GM19372 (cell line): ENCODE measurements around the gene GALM.
"Not testable (repeated sequence)": the region's sequence is repeated elsewhere in the genome, so short reads cannot be mapped to it uniquely, and the experiment has no call there.

Experiments used
- ATAC-seq: cut with Tn5 transposase; IDR thresholded peaks from one replicate; pipeline ENCODE4 v1.9.1; 2021; ENCODE audit warnings: mild to moderate bottlenecking, low read depth, moderate library complexity; ENCODE audit not compliant: unreplicated experiment

The GALM gene

GRCh38 chr2:38676681-38677080 lies 10.8 kb downstream of the GALM start:
- no peak for ATAC-seq

DNA sequence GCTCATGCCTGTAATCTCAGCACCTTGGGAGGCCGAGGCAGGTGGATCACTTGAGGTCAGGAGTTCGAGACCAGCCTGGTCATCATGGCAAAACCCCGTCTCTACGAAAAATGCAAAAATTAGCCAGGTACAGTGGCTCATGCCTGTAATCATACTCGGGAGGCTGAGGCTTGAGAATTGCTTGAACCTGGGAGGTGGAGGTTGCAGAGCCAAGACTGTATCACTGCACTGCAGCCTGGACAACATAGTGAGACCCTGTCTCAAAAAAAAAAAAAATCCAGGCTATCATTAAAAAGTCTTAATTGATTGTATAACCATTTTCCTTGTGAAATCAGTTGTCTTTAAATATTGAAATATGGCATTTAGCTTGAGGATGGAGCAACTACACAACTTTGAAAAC lies 15.0 kb downstream of the GALM start:
- not testable (repeated sequence) for ATAC-seq

- no peak for ATAC-seq
Measured at GRCh38 chr2:38682008-38682575, 16.2 kb downstream of the GALM start.

DNA sequence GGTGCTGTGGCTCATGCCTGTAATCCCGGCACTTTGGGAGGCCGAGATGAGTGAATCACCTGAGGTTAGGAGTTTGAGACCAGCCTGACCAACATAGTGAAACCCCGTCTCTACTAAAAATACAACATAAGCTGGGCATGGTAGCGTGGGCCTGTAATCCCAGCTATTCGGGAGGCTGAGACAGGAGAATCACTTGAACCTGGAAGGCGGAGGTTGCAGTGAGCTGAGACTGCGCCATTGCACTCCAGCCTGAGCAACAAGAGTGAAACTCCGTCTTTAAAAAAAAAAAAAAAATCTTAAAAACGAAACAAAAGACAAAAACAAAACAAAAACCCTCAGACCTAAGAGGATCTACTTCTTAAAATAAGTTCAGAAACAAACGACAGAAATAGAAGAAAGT lies 16.7 kb downstream of the GALM start:
- ATAC-seq = not testable (repeated sequence)

DNA sequence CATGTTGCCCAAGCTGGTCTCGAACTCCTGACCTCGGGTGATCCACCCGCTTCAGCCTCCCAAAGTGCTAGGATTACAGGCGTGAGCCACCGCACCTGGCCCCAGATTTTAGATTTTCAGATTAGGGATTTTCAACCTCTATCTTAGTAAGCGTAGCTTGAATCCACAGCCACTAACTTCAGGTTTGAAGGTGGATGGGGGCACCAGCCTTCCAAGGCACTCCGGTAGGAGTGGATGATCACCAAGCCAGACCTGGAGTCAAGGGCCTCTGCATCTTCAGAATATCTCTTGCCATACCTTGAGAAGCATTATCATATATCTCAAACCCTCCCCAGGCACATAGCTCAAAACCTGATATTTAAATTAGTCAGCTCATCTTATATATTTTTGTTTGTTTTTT lies 17.9 kb downstream of the GALM start:
- no peak for ATAC-seq

DNA sequence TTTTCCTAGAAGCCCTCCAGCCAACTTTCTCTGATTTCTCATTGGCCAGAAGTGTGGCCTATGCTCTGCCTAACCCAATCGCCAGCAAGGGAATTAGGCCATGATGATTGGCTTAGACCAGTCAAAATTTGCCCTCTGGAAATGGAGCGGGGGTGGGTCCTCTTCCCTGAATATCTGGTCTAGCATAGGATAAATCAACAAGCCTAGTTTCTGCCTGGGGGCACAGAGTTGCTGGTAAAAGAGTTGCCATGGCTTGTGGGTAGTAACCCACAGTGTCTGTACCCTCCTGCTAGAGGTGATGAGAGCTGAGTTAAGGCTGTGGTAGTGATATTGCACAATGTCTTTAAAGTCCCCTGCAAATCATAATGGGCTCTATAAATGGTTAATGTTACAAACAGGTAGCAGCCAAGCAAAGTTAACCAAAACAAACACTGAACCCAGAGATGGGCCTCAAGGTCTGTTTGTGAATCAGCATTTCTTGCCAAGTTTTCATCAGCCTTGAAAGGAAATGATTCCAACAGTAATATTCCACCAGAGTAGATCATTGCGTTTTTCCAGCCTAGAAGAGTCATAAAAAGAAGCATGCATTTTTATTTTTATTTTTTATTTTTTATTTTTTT lies 19.3 kb downstream of the GALM start:
- ATAC-seq = no peak

- ATAC-seq = no peak
Measured at GRCh38 chr2:38690499-38691420, 24.8 kb downstream of the GALM start.

GRCh38 chr2:38691994-38692393 lies 26.1 kb downstream of the GALM start:
- no peak for ATAC-seq

DNA sequence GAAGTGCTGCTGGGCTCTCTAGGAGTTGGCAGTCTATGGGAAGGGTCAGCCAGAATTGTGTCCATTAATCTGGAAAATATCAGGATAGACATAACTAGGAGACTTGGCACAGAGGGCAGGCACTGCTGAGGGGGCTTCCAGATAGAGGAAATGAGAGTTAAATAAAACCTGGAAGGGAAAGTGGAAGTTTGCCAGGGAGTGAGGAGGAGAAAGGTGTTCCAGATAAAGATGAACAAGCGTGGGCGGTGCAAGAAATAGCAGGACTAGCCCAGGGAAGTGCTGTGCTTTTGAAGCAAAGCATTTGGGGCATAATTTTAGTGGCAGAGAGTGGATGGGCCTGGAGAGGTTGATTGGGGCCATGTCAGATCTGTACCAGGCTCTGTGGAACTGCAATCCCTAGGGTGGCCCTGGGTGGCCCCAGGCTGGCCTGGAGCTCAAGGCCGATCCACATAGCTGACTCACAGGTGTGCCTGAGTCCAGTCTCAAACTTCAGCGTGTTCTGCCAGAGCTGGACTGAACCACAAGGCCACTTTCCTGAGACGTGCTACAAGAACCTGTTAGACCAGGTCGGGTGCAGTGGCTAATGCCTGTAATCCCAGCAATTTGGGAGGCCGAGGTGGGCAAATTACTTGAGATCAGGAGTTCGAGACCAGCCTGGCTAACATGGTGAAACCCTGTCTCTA lies 26.9 kb downstream of the GALM start:
- ATAC-seq = no peak

- no peak for ATAC-seq
Measured at GRCh38 chr2:38697116-38697840, 31.4 kb downstream of the GALM start.

- ATAC-seq = no peak
Measured at GRCh38 chr2:38698467-38699003, 32.6 kb downstream of the GALM start.

DNA sequence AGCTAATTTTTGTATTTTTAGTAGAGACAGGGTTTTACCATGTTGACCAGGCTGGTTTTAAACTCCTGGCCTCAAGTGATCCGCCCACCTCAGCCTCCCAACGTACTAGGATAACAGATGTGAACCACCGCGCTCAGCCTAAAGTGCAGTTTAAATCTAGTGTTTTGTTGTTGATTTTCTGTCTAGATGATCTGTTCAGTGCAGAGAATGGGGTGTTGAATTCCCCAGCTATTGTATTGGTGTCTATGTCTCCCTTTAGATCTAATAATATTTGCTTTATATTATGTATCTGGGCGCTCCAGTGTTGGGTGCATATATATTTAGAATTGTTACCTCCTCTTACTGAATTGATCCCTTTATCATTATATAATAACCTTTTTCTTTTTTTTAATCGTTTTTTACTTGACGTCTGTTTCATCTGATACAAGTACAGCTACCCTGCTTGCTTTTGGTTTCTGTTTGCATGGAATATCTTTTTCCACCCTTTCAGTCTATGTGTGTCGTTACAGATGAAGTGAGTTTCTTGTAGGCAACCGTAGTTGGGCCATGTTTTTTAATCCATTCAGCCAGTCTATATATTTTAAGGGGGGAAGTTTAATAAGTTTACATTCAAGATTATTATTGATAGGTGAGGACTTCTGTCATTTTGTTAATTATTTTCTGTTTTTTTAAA lies 34.3 kb downstream of the GALM start:
- ATAC-seq = no peak

DNA sequence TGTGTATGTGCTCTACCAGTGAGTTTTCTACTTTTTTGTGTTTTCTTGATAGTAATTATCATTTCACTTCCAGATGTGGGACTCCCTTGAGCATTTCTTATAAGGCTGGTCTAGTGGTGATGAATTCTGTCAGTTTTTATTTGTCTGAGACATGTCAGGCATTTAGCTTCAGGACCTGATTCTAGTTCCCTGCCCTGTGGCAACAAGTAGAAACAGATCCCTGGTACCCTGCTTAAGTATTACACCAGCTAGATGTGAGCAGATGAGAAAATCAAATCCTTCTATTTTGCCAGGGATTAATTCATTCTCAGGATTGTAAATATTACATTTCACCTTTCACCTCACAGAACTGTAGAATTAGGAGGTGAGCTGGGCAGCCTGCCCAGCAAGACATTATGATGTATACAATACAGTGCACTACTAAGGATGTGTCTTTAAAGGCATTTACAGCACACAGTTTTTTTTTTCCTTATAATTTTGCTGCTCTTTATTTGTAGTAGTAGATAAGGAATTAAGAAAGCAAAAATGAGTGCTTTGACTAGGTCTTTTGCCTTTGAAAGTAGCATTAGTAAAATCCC lies 35.1 kb downstream of the GALM start:
- ATAC-seq = no peak

- no peak for ATAC-seq
Measured at GRCh38 chr2:38701542-38701941, 35.6 kb downstream of the GALM start.

DNA sequence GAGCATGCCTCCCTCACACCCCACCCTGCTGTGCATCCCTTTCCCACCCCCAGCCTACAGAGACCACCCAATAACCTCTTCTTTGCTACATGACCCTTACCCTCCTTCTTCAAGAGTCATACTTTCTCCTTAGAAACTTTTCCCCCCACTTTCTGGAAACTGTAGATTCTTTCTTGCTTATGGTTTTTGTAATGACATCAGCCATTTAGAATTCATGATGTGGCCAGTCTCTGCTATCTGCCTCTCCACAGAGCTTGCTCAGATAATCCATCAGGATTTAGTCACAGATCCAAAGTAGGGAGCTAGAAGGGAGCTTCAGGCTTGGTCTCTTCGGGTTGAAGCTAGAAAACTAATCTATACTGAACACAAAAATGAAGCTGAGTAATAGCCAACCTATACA lies 36.5 kb downstream of the GALM start:
- no peak for ATAC-seq

DNA sequence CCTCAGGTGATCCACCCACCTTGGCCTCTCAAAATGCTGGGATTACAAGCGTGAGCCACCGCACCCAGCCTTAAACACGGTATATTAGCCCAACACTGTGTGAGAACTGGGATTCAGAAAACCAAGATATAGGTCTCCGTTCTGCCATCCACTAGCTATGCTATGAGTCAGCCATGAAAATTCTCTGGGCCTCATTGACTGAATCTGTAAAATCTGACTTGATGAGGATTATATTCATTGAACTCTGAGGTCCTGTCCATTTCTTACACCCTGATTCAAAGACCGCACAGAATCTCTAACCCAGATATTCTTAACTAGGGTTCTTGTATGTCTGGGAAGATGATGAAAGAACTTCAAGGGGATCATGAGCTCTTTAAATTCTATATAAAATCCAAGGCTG lies 37.4 kb downstream of the GALM start:
- not testable (repeated sequence) for ATAC-seq

GRCh38 chr2:38704664-38705063 lies 38.8 kb downstream of the GALM start:
- ATAC-seq = no peak

DNA sequence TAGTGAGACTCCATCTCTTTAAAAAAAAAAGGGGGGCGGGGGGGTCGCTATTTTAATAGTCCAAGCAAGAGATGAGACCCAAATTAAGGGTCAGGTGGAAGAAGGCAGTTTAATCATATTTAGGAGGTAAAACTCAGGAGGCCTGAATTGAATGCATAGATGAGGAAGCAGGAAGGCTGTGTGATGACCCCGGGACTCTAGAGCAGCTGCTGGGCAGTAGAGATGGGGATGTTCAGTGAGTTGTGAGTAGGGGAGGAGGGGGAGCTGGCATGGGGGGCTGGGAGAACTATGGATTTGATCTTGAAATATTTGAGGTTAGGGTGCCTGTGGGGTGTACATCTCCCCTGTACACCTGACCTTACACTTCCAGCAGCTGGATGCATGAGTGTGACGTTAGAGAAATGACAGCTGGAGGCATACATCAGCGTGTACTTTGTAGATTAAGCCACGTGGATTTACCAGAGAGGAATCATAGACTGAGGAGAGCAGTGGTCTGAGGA lies 41.0 kb downstream of the GALM start:
- no peak for ATAC-seq

DNA sequence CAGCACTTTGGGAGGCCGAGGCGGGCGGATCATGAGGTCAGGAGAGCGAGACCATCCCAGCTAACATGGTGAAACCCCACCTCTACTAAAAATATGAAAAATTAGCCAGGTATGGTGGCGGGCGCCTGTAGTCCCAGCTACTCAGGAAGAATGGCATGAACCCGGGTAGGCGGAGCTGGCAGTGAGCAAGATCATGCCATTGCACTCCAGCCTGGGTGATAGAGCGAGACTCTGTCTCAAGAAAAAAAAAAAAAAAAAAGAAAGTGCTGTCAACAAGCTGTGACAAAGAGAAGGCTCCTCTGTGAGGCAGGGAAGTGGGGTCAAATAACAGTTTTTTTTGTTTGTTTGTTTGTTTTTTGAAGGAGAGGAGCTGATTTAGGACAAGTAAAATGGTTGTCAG lies 42.6 kb downstream of the GALM start:
- not testable (repeated sequence) for ATAC-seq
